Immature natural killer cell (primary cell): Measurements from ENCODE around the gene PASD1. TPM values are rescaled to one million over a fixed set of nuclear protein-coding genes. Genes with fewer than 3 reads are reported as not detected.

ENCODE experiments used
- DNase-seq, 3 donors: peaks; one replicate each; pipeline ENCODE4 v3.0.0; 2022; ENCODE audit warnings: mixed read lengths in 1 of 3
- H3K27ac Mint-ChIP-seq, 6 donors: one replicate each; pipeline ENCODE4 v1.8.0; 2020; ENCODE audit warnings: mixed read lengths in 6 of 6, mild to moderate bottlenecking in 5 of 6, inconsistent platforms in 4 of 6, moderate library complexity in 3 of 6
- H3K27me3 Mint-ChIP-seq, 3 donors: one replicate each; pipeline ENCODE4 v1.8.0; 2020 to 2021; ENCODE audit warnings: low read depth in 3 of 3, mild to moderate bottlenecking in 3 of 3, mixed read lengths in 3 of 3, moderate library complexity in 3 of 3, inconsistent platforms in 1 of 3
- H3K36me3 Mint-ChIP-seq, 3 donors: one replicate each; pipeline ENCODE4 v1.8.0; 2020; ENCODE audit warnings: mixed read lengths in 3 of 3, inconsistent platforms in 2 of 3, mild to moderate bottlenecking in 2 of 3
- H3K4me1 Mint-ChIP-seq, 2 donors: one replicate each; pipeline ENCODE4 v1.8.0; 2020; ENCODE audit warnings: inconsistent platforms in 2 of 2, mild to moderate bottlenecking in 2 of 2, mixed read lengths in 2 of 2, moderate library complexity in 1 of 2
- H3K4me3 Mint-ChIP-seq, 5 donors: one replicate each; pipeline ENCODE4 v1.8.0; 2020; ENCODE audit warnings: mild to moderate bottlenecking in 5 of 5, mixed read lengths in 5 of 5, inconsistent platforms in 3 of 5, moderate library complexity in 3 of 5
- H3K9me3 Mint-ChIP-seq, 6 donors: one replicate each; pipeline ENCODE4 v1.8.0; 2020; ENCODE audit warnings: mild to moderate bottlenecking in 6 of 6, mixed read lengths in 6 of 6, inconsistent platforms in 4 of 6, moderate library complexity in 3 of 6
- polyA plus RNA-seq, 3 donors: library from polyadenylated mRNA; unstranded; fragments of 300-500 nt; fragmentation: Illumina TruSeq; gene quantifications; one replicate each; pipeline ENCODE4 v1.2.3, GENCODE V29; 2021

PASD1 gene
- polyA plus RNA-seq, 3 donors from 2014 or later: not detected

- DNase-seq: no peak
- Mint-ChIP-seq H3K9me3 (no peaks in the 10 kb centered on the region), H3K4me3 (no peak overlapping the region), H3K27ac (no peak overlapping the region), H3K4me1 (no peaks in the 10 kb centered on the region), H3K36me3 (no peaks in the 10 kb centered on the region), H3K27me3 (peaks cover 0 to 6% (median 1%) of the 10 kb centered on the region in 3 donors)
These were observed 136.3 kb downstream of the PASD1 start for GRCh38 chrX:151699746-151700145.

DNA sequence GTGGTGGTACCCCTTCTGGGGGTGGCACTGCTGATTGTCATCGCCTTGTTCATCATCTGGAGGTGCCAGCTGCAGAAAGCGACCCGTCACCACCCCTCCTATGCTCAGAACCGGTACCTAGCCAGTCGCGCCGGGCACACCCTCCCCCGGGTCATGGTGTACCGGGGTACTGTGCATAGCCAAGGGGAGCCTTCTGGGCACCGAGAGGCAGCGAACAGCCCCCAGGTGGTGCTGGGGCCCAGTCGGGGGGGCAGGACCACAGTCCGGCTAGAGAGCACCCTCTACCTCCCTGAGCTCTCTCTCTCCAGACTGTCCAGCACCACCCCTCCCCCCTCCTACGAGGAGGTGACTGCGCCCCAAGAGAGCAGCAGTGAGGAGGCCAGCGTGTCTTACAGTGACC is 137.1 kb downstream of the PASD1 start:
- Mint-ChIP-seq H3K9me3 (no peaks in the 10 kb centered on the region), H3K4me3 (no peak overlapping the region), H3K27me3 (peaks cover 0 to 4% (median 1%) of the 10 kb centered on the region in 3 donors), H3K4me1 (no peaks in the 10 kb centered on the region), H3K36me3 (no peaks in the 10 kb centered on the region), H3K27ac (no peak overlapping the region)
- no peak for DNase-seq

GRCh38 chrX:151701071-151701470 is 137.6 kb downstream of the PASD1 start:
- no peaks in the 10 kb centered on the region for H3K9me3 Mint-ChIP-seq
- no peaks in the 10 kb centered on the region for H3K4me1 Mint-ChIP-seq
- no peaks in the 10 kb centered on the region for H3K36me3 Mint-ChIP-seq
- H3K27ac Mint-ChIP-seq: no peak overlapping the region
- DNase-seq: no peak
- no peak overlapping the region for H3K4me3 Mint-ChIP-seq
- H3K27me3 Mint-ChIP-seq: peaks cover 0 to 2% (median 1%) of the 10 kb centered on the region in 3 donors

DNA sequence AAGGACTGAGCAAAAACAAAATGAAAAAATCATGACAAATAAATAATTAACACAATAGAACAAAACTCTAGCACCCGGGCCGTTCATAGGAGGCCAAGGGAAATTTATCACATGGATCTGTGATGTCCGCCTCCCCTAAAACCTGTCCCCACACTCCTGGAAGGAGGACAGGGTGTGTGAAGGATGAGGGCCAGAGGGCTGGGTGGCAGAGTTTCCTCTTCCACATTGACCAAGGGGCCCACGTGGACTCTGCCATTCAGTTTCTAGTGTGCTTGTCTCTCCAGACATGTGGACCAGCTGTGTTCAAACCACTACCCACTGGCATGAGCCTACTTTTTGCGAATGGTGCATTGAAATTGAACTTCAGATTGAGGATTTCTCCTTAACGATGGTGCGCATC is 138.1 kb downstream of the PASD1 start:
- Mint-ChIP-seq H3K27me3 (peaks cover 0 to 2% (median 1%) of the 10 kb centered on the region in 3 donors), H3K36me3 (no peaks in the 10 kb centered on the region), H3K27ac (no peak overlapping the region), H3K4me3 (no peak overlapping the region), H3K4me1 (no peaks in the 10 kb centered on the region), H3K9me3 (no peaks in the 10 kb centered on the region)
- no peak for DNase-seq

DNA sequence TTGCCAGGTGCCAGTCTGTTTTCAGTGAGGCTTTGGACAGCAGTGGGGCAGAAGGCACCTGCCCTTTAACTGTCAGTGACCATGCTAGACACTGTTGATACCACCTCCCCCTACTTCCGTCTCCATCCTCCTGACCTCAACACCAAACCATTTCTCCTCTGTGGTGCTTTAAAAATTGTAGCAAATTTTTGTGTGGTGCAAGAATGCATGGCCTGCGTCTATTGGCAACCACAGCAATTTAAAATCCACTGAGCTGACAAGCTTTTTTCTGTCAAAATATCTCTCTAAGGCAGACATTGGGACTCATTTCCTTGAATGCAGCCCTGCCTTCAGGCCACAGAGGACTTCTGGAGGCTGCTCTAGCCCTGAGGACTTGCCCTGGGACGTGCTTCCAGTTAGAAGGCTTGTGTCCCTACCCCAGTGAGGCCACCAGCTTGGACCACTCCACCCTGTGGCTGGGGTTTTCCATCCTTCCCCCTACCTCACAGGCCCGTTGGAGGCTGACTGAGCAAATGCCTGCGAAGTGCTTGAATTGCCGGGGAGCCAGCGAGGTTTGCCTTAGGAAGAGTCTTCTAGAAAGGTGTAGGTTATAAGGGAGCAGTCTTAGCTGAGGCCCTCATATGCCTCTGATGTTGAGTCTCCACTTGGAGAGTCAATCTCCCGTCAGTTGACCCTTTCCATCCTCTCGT is 138.7 kb downstream of the PASD1 start:
- H3K9me3 Mint-ChIP-seq: no peaks in the 10 kb centered on the region
- H3K27ac Mint-ChIP-seq: no peak overlapping the region
- DNase-seq: no peak
- no peak overlapping the region for H3K4me3 Mint-ChIP-seq
- peaks cover 0 to 2% (median 1%) of the 10 kb centered on the region in 3 donors for H3K27me3 Mint-ChIP-seq
- H3K4me1 Mint-ChIP-seq: no peaks in the 10 kb centered on the region
- no peaks in the 10 kb centered on the region for H3K36me3 Mint-ChIP-seq

DNA sequence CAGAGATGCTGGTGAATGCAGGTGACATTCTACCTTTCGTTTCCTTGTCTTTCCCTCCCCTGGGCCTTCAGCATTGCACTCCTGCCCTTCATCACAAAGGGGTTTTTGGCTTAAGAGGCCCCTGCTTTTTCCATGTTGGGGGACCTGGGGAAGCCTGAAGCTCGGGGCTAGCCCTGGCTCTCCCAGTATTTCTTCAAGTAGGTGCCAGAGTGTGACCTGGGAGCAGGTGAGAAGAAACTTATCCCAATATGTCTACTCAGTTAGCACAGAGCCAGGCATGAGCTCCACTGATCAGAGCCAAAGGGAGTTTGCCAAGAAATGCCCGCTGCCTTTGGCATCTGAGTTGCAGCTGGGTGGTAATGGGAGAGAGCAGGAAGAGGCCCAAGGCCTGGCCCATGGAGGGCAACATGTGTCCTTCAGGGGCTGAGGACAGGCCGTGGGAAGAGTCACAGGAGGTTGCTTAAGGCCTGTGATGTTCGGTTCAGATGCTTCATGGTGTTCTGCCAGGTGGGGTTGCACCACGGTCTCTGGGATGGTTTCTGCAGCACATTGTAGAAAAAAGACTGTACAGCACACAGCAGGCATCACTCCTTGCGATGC is 139.4 kb downstream of the PASD1 start:
- peaks cover 0 to 3% (median 2%) of the 10 kb centered on the region in 3 donors for H3K27me3 Mint-ChIP-seq
- no peaks in the 10 kb centered on the region for H3K4me1 Mint-ChIP-seq
- no peaks in the 10 kb centered on the region for H3K36me3 Mint-ChIP-seq
- H3K27ac Mint-ChIP-seq: no peak overlapping the region
- no peak for DNase-seq
- no peaks in the 10 kb centered on the region for H3K9me3 Mint-ChIP-seq
- no peak overlapping the region for H3K4me3 Mint-ChIP-seq

DNA sequence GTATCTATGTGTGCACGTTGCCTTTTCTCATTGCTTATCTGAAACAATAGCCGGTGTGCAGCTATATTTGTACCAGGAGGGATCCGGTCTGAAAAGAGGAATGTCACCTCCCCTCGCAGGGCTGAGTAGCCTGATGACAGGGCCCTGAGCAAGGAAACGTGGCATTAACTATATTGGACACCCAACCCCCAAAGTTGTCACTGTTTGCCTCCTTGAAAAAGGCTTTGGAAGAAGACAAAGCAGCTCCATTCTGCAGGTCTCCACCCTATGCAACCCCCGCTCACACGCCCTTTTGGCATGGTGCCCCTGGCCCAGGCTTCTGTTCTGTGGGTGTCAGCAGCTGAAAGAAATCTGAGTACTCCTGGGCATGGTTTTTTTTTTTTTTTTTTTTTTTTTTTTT is 140.0 kb downstream of the PASD1 start:
- no peaks in the 10 kb centered on the region for H3K9me3 Mint-ChIP-seq
- no peak for DNase-seq
- H3K4me3 Mint-ChIP-seq: no peak overlapping the region
- H3K36me3 Mint-ChIP-seq: no peaks in the 10 kb centered on the region
- H3K4me1 Mint-ChIP-seq: no peaks in the 10 kb centered on the region
- peaks cover 0 to 3% (median 2%) of the 10 kb centered on the region in 3 donors for H3K27me3 Mint-ChIP-seq
- H3K27ac Mint-ChIP-seq: no peak overlapping the region

DNA sequence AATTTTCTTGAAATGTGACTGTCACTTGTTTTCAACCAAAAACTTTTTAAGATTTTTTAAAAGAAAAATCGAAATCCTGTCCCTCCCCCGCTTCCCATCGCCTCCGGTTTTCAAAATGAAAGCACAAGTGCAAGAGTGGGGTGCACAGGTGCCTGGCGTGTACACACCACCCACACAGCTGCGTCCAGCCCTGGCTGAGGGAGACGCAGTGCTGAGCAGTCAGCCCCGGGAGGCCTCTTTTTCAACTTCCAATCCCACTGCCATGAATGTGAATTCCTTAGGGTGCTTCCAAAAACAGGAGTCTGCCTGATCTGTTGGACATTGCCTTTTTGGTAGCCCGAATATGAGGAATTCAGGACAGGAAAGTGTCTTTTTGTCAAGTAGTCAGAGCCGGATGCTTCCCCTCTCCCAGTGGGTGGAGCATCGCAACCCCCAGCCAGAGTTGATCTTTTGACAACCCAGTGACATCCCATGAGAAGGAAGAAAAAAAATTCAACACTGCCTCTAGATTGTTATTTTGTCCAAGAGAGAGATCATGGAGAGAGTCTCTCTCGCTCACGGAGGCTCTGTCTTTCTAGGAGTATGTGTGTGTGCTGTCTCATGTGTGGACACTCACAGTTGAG is 140.7 kb downstream of the PASD1 start:
- no peaks in the 10 kb centered on the region for H3K9me3 Mint-ChIP-seq
- peaks cover 0 to 3% (median 2%) of the 10 kb centered on the region in 3 donors for H3K27me3 Mint-ChIP-seq
- no peaks in the 10 kb centered on the region for H3K4me1 Mint-ChIP-seq
- no peak for DNase-seq
- H3K27ac Mint-ChIP-seq: no peak overlapping the region
- H3K4me3 Mint-ChIP-seq: no peak overlapping the region
- H3K36me3 Mint-ChIP-seq: no peaks in the 10 kb centered on the region

DNA sequence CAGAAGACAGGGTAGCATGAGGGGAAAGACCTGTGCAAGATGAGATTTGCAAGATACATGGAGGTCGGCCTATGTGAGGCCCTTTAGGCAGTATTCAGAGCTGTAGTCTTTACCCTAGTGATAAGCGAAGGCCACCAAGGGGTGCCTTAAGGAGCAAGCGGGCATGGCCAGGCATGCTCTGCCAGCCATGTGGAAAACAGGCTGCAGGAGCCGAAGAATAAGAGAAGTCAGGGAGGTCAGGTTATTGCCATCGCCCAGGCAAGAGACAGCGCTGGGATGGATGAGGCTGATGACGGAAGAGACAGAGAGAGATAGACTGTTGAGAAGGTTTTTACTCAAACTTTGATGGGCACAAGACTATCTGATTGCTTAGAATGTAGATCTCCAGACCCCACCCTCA is 145.3 kb downstream of the PASD1 start:
- DNase-seq: no peak
- Mint-ChIP-seq H3K36me3 (no peaks in the 10 kb centered on the region), H3K4me1 (no peaks in the 10 kb centered on the region), H3K27ac (no peak overlapping the region), H3K27me3 (peaks cover 3% of the 10 kb centered on the region in 3 donors), H3K9me3 (no peaks in the 10 kb centered on the region), H3K4me3 (no peak overlapping the region)

- Mint-ChIP-seq H3K9me3 (no peaks in the 10 kb centered on the region), H3K4me3 (no peak overlapping the region)
These were observed 147.0 kb downstream of the PASD1 start for GRCh38 chrX:151710457-151710856.

DNA sequence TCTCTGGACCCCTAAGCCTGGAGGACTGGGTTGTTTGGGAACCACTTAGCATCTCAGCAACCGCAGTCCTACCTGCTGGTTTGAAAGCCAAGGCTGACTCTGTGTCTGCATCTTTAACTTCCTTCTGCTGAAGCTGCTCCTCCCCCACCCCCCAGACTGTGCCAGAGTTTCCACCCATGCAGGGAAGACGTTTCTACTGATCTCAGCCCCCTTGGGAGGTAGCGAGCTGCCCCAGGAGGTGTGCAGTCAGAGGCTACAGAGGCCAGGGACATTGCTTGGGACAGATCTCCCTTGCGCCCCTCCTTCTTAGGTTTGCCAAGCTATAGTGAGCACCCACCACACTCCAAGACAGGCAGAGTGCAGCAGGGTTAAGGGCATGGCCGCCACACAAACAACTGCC is 147.7 kb downstream of the PASD1 start:
- no peak overlapping the region for H3K4me3 Mint-ChIP-seq
- no peak overlapping the region for H3K27ac Mint-ChIP-seq
- no peaks in the 10 kb centered on the region for H3K4me1 Mint-ChIP-seq
- no peaks in the 10 kb centered on the region for H3K9me3 Mint-ChIP-seq
- H3K27me3 Mint-ChIP-seq: peaks cover 2 to 8% (median 4%) of the 10 kb centered on the region in 3 donors
- H3K36me3 Mint-ChIP-seq: no peaks in the 10 kb centered on the region
- no peak for DNase-seq

More at GRCh38 chrX:151710457-151710856, 147.0 kb downstream of the PASD1 start:
- Mint-ChIP-seq H3K4me1 (no peaks in the 10 kb centered on the region), H3K27ac (no peak overlapping the region), H3K36me3 (no peaks in the 10 kb centered on the region), H3K27me3 (peaks cover 2 to 4% (median 3%) of the 10 kb centered on the region in 3 donors)
- no peak for DNase-seq

GRCh38 chrX:151711787-151712186 is 148.3 kb downstream of the PASD1 start:
- no peak overlapping the region for H3K27ac Mint-ChIP-seq
- no peaks in the 10 kb centered on the region for H3K36me3 Mint-ChIP-seq
- H3K4me3 Mint-ChIP-seq: no peak overlapping the region
- no peak for DNase-seq
- H3K4me1 Mint-ChIP-seq: no peaks in the 10 kb centered on the region
- no peaks in the 10 kb centered on the region for H3K9me3 Mint-ChIP-seq
- peaks cover 2 to 10% (median 6%) of the 10 kb centered on the region in 3 donors for H3K27me3 Mint-ChIP-seq

GRCh38 chrX:151712253-151712652 is 148.8 kb downstream of the PASD1 start:
- no peak for DNase-seq
- H3K9me3 Mint-ChIP-seq: no peaks in the 10 kb centered on the region
- H3K4me3 Mint-ChIP-seq: no peak overlapping the region
- peaks cover under 1 to 11% (median 6%) of the 10 kb centered on the region in 3 donors for H3K27me3 Mint-ChIP-seq
- H3K4me1 Mint-ChIP-seq: no peaks in the 10 kb centered on the region
- H3K27ac Mint-ChIP-seq: no peak overlapping the region
- no peaks in the 10 kb centered on the region for H3K36me3 Mint-ChIP-seq

DNA sequence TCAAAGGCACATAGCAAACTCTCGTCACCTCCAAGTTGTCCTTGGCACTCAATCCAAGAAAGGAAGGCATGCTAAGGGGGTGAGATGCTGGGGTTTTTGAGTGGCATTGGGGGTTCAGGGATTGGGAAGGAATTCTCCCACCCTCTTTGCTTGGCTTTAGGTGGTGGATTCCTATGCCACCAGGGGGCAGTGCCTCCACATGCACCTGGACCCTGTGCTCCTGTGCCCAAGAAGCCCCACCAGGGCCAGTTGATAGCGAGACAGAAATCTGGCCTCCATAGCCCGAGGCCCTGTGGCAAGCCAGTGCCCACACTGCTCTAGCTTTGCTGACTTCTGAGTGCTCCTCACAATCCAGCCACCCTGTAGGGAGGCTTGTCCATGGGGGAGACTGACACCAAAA is 150.4 kb downstream of the PASD1 start:
- Mint-ChIP-seq H3K9me3 (no peaks in the 10 kb centered on the region), H3K27me3 (peaks cover 0 to 11% (median 6%) of the 10 kb centered on the region in 3 donors), H3K4me1 (no peaks in the 10 kb centered on the region), H3K27ac (no peak overlapping the region), H3K36me3 (no peaks in the 10 kb centered on the region), H3K4me3 (no peak overlapping the region)
- no peak for DNase-seq
